Right renal pelvis (tissue), 4 donors: ENCODE measurements around the gene KRTAP13-4. TPM values are rescaled to one million over a fixed set of nuclear protein-coding genes. Genes with fewer than 3 reads are reported as not detected.

Experiments used
- polyA plus RNA-seq, 4 donors: library from polyadenylated mRNA; unstranded; fragments of 120-200 nt; gene quantifications; one replicate each; pipeline ENCODE4 v1.2.1, GENCODE V29; 2013; ENCODE audit not compliant: insufficient read length in 4 of 4

Gene KRTAP13-4
- polyA plus RNA-seq, 4 donors, result not detected

Other genes starting within 250 kb of the KRTAP13-4 start
- 10 to 100 TPM; 47.7 to 87.4 (median 76.3) TPM for gene CLDN8, start 214.1 kb upstream of the KRTAP13-4 start, polyA plus RNA-seq
- not detected for gene KRTAP24-1, start 147.3 kb upstream of the KRTAP13-4 start, polyA plus RNA-seq
- not detected for gene KRTAP25-1, start 140.7 kb upstream of the KRTAP13-4 start, polyA plus RNA-seq
- gene KRTAP26-1, start 109.9 kb upstream of the KRTAP13-4 start, polyA plus RNA-seq, result not detected
- not detected for gene KRTAP27-1, start 92.5 kb upstream of the KRTAP13-4 start, polyA plus RNA-seq
- gene KRTAP23-1, start 81.6 kb upstream of the KRTAP13-4 start, polyA plus RNA-seq, result not detected
- gene KRTAP13-2, start 57.9 kb upstream of the KRTAP13-4 start, polyA plus RNA-seq, result not detected
- gene KRTAP13-1, start 34.2 kb upstream of the KRTAP13-4 start, polyA plus RNA-seq, result not detected
- not detected for gene KRTAP13-3, start 4.3 kb upstream of the KRTAP13-4 start, polyA plus RNA-seq
- gene KRTAP15-1, start 10.1 kb downstream of the KRTAP13-4 start, polyA plus RNA-seq, result not detected
- not detected for gene KRTAP19-1, start 50.1 kb downstream of the KRTAP13-4 start, polyA plus RNA-seq
- gene KRTAP19-2, start 57.2 kb downstream of the KRTAP13-4 start, polyA plus RNA-seq, result not detected
- gene KRTAP19-3, start 61.8 kb downstream of the KRTAP13-4 start, polyA plus RNA-seq, result not detected
- gene KRTAP19-4, start 66.9 kb downstream of the KRTAP13-4 start, polyA plus RNA-seq, result not detected
- gene KRTAP19-5, start 71.9 kb downstream of the KRTAP13-4 start, polyA plus RNA-seq, result not detected
- gene KRTAP19-6, start 111.6 kb downstream of the KRTAP13-4 start, polyA plus RNA-seq, result not detected
- not detected for gene KRTAP19-7, start 131.1 kb downstream of the KRTAP13-4 start, polyA plus RNA-seq
- gene KRTAP22-2, start 160.2 kb downstream of the KRTAP13-4 start, polyA plus RNA-seq, result not detected
- not detected for gene KRTAP6-3, start 162.2 kb downstream of the KRTAP13-4 start, polyA plus RNA-seq
- gene KRTAP6-2, start 168.7 kb downstream of the KRTAP13-4 start, polyA plus RNA-seq, result not detected
- gene KRTAP22-1, start 170.9 kb downstream of the KRTAP13-4 start, polyA plus RNA-seq, result not detected
- gene KRTAP6-1, start 183.7 kb downstream of the KRTAP13-4 start, polyA plus RNA-seq, result not detected
- gene KRTAP20-1, start 186.2 kb downstream of the KRTAP13-4 start, polyA plus RNA-seq, result not detected
- not detected for gene KRTAP20-4, start 190.4 kb downstream of the KRTAP13-4 start, polyA plus RNA-seq
- not detected for gene KRTAP20-2, start 205.0 kb downstream of the KRTAP13-4 start, polyA plus RNA-seq
- not detected for gene KRTAP20-3, start 212.6 kb downstream of the KRTAP13-4 start, polyA plus RNA-seq